SK-N-MC (cell line): Measurements from ENCODE around the gene CDH23.
"Not testable (repeated sequence)": the region's sequence is repeated elsewhere in the genome, so short reads cannot be mapped to it uniquely, and the experiment has no call there.

Experiments used
- EZH2 ChIP-seq: fragments of 200-600 bp; sonication (generic); IDR thresholded peaks from one replicate; pipeline ENCODE4 v1.6.1; 2017; ENCODE audit warnings: antibody characterized with exemption
- FOXP2 ChIP-seq: optimal IDR thresholded peaks from 2 replicates; pipeline ENCODE3; 2011; ENCODE audit warnings: mild to moderate bottlenecking, moderate library complexity; ENCODE audit not compliant: insufficient read depth; ENCODE audit errors: extremely low read length, control extremely low read depth
- POLR2AphosphoS5 ChIP-seq: IDR thresholded peaks from 2 replicates; pipeline ENCODE4 v1.6.1; 2012; ENCODE audit warnings: mild to moderate bottlenecking, low read depth, low read length, borderline replicate concordance

DNA sequence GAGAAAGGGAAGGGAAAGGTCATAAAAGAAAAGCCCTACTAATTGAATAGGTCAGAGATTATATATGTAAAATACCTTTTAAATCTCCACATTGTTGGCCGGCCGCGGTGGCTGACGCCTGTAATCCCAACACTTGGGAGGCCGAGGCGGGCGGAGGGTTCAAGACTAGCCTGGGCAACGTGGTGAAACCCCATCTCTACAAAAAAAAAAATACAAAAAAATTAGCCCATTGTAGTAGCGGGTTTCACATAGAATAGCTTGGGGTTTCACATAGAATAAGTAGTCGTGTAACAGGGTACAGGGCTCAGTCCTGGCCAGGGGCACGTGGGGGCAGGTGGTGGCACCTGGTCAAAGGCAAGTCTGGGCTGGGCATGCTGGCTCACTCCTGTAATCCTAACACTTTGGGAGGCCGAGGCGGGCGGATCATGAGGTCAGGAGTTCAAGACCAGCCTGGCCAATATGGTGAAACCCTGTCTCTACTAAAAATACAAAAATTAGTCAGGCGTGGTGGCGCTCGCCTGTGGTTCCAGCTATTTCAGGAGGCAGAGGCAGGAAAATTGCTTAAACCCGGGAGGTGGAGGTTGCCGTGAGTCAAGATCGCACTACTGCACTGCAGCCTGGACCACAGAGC, 454.9 kb downstream of the CDH23 start:
- TF ChIP-seq EZH2, FOXP2, POLR2AphosphoS5: not testable (repeated sequence)
